ENCODE data around the gene DIDO1.

GRCh38 chr20:62907384-62908317 is 18.7 kb downstream of the DIDO1 start:
- TF ChIP-seq POLR2A (IDR thresholded peaks at IDR 0.05; ENCODE audit: low read length), result no peak
- TF ChIP-seq GATA1 (IDR thresholded peaks at IDR 0.05; ENCODE audit: low read depth, low read length), result no peak

Measured in erythroblast (primary cell).